GM12865 (cell line): ENCODE data around the gene FSIP1.

Source experiments
- DNase-seq: peaks from one replicate; pipeline ENCODE4 v3.0.0; 2010; ENCODE audit warnings: low read depth
- H3K4me3 ChIP-seq: 2 replicates; pipeline ENCODE4 v1.5.1; 2011; ENCODE audit warnings: mild to moderate bottlenecking, low read depth, low read length, control low read depth
- CTCF ChIP-seq: IDR thresholded peaks from 2 replicates; pipeline ENCODE4 v1.5.1; 2011; ENCODE audit warnings: low read length, control low read depth, low read depth, inconsistent platforms; ENCODE audit not compliant: insufficient read depth; ENCODE audit errors: missing control alignments

FSIP1 gene

DNA sequence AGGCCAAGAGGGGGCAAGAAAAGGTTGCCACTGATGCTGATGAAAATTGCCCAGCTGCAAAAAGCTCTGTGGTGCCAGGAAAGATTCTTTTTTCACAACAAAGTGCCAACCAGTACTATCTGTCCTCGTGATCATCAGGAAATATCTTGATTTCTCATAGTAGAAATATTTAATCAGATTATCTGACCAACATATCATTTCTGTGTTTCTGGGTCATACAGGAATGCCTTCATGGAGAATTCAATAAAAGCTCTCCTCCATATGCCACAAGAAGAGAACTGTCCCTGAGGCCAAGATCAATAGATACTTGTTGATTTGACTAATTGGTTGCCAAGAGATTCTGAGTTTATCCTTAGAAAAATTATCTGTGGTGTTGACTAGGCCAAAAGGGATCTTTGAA is 63.5 kb downstream of the FSIP1 start:
- no peak overlapping the region for H3K4me3 ChIP-seq
- no peak for TF ChIP-seq CTCF
- DNase-seq = no peak

DNA sequence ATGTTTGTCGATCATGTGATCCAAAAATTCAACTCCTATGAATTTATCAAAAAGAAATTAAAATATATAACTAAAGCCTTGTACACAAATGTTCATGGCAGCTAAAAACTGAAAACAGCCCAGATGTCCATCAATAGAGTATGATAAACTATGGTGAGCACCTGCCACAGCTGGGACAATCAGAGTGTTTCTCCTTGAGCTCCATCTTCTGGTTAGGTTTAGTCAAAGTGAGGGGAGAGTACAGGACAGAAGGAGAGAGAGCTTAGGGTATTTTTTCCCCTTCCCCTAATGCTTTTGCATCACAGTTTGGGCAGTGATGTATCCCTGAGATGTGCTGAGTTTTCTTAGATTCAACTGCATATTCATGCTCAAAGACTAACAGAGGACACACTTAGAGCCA is 65.5 kb downstream of the FSIP1 start:
- no peak for TF ChIP-seq CTCF
- no peak for DNase-seq
- no peak overlapping the region for H3K4me3 ChIP-seq

DNA sequence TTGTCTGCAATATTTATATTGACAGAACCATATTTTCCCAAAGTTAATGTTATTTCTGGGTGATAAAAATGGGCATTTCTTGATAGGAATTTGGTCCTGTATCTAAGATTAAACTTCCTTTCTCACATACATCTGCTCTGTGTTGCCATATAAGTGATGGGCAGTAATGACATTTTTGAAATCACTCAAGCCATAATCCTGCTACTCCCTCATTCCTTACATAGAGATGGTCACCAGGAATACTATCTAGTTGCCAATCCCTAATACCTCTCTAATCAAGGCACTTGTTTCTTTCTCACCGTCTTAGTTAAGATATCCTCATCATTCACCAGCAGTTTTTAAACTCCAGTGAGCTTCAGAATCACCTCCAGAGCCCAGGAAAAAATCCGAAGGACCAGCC is 68.4 kb downstream of the FSIP1 start:
- no peak for DNase-seq
- no peak for TF ChIP-seq CTCF
- H3K4me3 ChIP-seq = no peak overlapping the region

DNA sequence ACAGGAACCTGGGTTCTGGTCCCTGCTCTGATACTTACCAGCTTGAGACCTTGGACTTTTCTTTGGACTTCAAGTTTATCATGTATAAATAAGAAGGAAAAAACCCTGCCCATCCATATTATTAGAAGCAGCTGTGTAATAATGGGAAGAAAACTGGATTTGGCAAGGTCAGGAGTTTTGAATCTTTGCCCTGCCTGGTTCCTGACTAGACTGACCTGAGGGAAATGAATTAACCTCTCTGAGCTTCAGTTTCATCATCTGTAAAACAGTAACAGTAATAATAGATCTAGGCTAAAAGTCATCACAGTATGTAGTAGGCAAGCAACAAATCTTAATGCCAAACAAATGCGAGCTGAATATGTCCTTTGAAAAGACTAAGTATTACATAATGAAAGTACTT is 68.8 kb downstream of the FSIP1 start:
- TF ChIP-seq CTCF = no peak
- DNase-seq = no peak
- no peak overlapping the region for H3K4me3 ChIP-seq

- H3K4me3 ChIP-seq = no peak overlapping the region
- TF ChIP-seq CTCF = no peak
- DNase-seq = no peak
Measured at GRCh38 chr15:39710681-39711080, 72.0 kb downstream of the FSIP1 start.

GRCh38 chr15:39709941-39710340 is 72.7 kb downstream of the FSIP1 start:
- no peak for DNase-seq
- H3K4me3 ChIP-seq = no peak overlapping the region
- TF ChIP-seq CTCF = no peak

GRCh38 chr15:39706206-39706605 is 76.4 kb downstream of the FSIP1 start:
- no peak for DNase-seq
- TF ChIP-seq CTCF = no peak
- H3K4me3 ChIP-seq = no peak overlapping the region
